ENCODE results near the gene FHAD1.

The FHAD1 gene

GRCh38 chr1:15248216-15248615 is 1.2 kb downstream of the FHAD1 start:
- DNase-seq (ENCODE audit: low spot score) = no peak

GRCh38 chr1:15249081-15249480 is 2.1 kb downstream of the FHAD1 start:
- peak; percentile 64 for DNase-seq (ENCODE audit: low spot score)

- DNase-seq (ENCODE audit: low spot score) = no peak
Measured at GRCh38 chr1:15251857-15252835, 5.1 kb downstream of the FHAD1 start.

- no peak for DNase-seq (ENCODE audit: low spot score)
Measured at GRCh38 chr1:15254559-15254958, 7.5 kb downstream of the FHAD1 start.

GRCh38 chr1:15255582-15256149 is 8.6 kb downstream of the FHAD1 start:
- DNase-seq (ENCODE audit: low spot score) = no peak

- no peak for DNase-seq (ENCODE audit: low spot score)
Measured at GRCh38 chr1:15256584-15256983, 9.6 kb downstream of the FHAD1 start.

GRCh38 chr1:15257309-15257708 is 10.3 kb downstream of the FHAD1 start:
- DNase-seq (ENCODE audit: low spot score) = no peak

GRCh38 chr1:15258833-15259621 is 12.0 kb downstream of the FHAD1 start:
- DNase-seq (ENCODE audit: low spot score) = no peak

- DNase-seq (ENCODE audit: low spot score) = no peak
Measured at GRCh38 chr1:15259622-15260007, 12.6 kb downstream of the FHAD1 start.

GRCh38 chr1:15260418-15261154 is 13.6 kb downstream of the FHAD1 start:
- no peak for DNase-seq (ENCODE audit: low spot score)

GRCh38 chr1:15261155-15262002 is 14.4 kb downstream of the FHAD1 start:
- DNase-seq (ENCODE audit: low spot score) = peak; percentile 18

GRCh38 chr1:15262003-15262377 is 15.0 kb downstream of the FHAD1 start:
- no peak for DNase-seq (ENCODE audit: low spot score)

GRCh38 chr1:15262706-15263105 is 15.7 kb downstream of the FHAD1 start:
- no peak for DNase-seq (ENCODE audit: low spot score)

- no peak for DNase-seq (ENCODE audit: low spot score)
Measured at GRCh38 chr1:15264769-15265168, 17.7 kb downstream of the FHAD1 start.

GRCh38 chr1:15271196-15271595 is 24.2 kb downstream of the FHAD1 start:
- DNase-seq (ENCODE audit: low spot score) = no peak

GRCh38 chr1:15272009-15272781 is 25.2 kb downstream of the FHAD1 start:
- DNase-seq (ENCODE audit: low spot score) = peak; percentile 45

- no peak for DNase-seq (ENCODE audit: low spot score)
Measured at GRCh38 chr1:15272782-15273127, 25.7 kb downstream of the FHAD1 start.

GRCh38 chr1:15273274-15273673 is 26.3 kb downstream of the FHAD1 start:
- no peak for DNase-seq (ENCODE audit: low spot score)

GRCh38 chr1:15275921-15276683 is 29.1 kb downstream of the FHAD1 start:
- no peak for DNase-seq (ENCODE audit: low spot score)
